Ramos (cell line): ENCODE data around the gene GMPPA.

Experiments used
- in situ Hi-C: fragments of 300-500 bp; cut with MboI; formaldehyde crosslinking; loops from one replicate; pipeline ENCODE4 v1.14.3; 2022; ENCODE audit warnings: low sequenced_read_pairs; ENCODE audit not compliant: unreplicated experiment

The GMPPA gene

DNA sequence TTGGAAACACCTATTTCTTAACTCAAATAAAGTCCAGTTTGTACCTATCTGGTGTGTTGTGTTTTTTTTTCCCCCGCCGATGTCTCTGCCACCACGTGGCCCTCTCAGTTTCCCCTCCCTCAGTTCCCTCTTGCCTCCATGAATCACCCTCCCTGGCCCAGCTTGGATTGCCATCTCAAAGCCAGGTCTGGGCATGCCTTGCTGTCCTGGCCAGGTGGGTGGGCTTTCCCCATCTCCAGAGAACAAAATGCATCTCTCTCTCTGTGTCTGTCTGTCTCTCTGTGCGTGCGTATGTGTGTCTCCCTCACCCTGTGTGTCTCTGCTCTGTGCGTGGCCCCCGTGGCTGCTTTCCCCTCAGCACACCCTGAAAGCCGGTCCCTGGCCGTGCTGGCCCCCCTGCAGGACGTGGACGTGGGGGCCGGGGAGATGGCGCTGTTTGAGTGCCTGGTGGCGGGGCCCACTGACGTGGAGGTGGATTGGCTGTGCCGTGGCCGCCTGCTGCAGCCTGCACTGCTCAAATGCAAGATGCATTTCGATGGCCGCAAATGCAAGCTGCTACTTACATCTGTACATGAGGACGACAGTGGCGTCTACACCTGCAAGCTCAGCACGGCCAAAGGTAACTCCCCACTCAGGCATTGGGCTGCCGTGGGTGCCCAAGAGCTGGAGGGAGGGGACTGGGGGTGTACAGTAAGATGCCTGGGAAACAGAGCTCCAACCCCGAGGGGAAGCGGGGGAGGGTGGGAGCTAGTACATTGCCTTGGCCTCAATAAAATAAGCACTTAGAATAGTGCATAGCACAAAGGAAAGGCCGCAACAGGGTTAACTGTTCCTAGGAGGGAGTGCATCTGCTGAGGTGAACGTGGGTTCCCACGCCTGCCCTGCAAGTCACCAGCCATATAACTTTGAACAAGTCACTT lies 31.6 kb upstream of the GMPPA start:
- in situ Hi-C loops, result no loop called here

DNA sequence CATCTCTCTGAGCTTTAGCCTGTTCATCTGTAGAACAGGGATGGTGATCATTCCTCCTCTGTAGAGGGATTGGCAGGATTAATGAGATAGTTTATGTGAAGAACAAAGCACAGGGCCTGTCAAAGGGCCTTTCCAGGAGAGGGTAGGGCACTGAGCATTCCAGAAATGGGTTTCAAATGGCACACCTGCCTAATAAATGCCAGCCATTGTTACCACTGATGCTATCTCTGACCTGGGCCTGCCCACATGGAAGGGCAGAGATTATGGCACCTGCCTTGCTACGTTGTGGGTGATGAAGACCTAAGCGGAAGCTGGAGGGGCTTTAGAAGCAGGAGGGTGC lies 31.0 kb upstream of the GMPPA start:
- in situ Hi-C loops, result no loop called here

DNA sequence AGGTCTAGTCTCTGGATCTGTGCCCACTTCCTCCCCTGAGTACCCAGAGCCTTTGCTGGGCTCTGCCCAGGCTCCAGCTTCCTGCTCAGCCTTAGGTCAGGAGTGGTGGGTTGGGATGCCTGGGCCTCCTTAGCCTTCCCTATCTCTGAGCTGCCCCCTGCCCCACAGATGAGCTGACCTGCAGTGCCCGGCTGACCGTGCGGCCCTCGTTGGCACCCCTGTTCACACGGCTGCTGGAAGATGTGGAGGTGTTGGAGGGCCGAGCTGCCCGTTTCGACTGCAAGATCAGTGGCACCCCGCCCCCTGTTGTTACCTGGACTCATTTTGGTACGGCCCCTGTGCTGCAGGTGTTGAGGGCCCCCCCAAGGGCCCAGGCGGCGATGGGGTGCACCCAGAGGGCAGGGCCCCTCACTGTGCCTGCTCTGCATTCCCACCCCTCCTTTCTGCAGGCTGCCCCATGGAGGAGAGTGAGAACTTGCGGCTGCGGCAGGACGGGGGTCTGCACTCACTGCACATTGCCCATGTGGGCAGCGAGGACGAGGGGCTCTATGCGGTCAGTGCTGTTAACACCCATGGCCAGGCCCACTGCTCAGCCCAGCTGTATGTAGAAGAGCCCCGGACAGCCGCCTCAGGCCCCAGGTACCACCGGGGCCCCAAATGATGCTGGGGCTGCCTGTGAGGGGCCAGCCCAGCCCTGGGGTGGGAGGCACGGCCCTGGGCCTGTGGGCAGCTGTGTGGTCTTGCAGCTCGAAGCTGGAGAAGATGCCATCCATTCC lies 30.1 kb upstream of the GMPPA start:
- in situ Hi-C loops, result no loop called here

DNA sequence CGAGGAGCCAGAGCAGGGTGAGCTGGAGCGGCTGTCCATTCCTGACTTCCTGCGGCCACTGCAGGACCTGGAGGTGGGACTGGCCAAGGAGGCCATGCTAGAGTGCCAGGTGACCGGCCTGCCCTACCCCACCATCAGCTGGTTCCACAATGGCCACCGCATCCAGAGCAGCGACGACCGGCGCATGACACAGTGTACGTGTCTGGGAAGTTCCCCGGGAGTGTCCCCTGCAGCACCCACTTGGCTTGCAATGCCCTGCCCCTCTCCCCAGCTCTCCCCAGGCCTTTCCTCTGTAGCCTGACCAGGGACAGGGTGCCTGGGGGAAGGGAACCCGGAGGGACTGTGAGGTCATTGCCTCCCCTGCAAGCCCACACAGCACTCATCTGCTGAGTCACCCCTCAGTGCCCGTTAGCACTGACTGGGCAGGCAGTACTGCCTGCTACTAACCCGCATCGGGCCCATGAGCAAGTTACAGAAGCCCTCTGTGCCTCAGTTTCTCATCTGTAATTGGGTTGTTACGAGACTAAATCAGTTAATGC lies 29.4 kb upstream of the GMPPA start:
- in situ Hi-C loops, result no loop called here

DNA sequence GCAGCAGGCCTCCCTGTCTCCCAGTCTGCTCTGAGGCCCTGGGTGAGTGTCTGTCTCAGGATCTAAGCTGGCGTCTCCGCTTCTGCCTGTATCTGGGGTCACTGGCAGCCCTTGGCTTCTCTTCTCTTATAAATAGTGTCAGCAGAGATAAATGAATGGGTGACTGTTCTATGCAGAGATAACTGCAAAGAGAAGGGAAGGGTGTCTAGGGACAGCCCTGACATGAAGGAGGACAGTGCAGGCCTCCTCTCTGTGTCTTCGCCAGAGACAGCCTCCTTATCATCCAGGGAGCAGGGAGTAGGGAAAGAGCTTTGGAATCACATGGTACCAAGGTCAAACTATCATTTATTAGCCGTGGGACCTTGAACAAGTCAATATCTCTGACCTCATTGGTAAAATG lies 28.3 kb upstream of the GMPPA start:
- in situ Hi-C loops, result no loop called here

DNA sequence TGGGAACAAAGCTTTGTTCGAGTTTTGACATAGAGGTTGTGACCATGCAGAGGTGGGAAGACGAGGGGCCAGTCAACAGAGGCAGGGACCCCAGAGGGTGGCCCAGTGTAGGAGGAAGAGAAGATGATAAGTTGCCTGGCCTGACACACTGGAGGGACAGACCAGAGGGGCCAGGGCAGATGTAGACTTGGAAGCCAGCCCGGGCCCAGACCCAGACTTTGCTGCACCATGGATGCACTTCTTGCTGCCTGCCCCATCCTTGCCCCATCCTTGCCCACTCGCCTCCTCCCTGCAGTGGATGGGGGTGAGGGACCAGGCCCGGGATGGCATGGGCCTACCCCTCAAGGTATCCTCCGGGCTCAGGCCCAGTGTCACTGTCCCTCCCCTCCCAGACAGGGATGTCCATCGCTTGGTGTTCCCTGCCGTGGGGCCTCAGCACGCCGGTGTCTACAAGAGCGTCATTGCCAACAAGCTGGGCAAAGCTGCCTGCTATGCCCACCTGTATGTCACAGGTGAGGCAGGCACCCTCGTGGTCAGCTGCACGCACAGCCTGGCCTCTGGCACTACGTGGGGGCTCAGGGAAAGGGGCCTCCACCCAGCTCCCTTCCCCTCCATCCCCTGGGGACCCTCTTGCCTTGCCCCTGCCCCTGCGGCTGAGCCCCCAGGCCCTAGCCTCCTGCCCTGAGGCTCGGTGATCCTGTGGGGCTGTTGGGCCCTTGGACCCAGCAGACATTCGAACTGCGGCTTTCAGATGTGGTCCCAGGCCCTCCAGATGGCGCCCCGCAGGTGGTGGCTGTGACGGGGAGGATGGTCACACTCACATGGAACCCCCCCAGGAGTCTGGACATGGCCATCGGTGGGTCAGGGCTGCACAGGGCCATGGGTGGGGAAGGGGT lies 27.0 kb upstream of the GMPPA start:
- in situ Hi-C loops, result no loop called here

DNA sequence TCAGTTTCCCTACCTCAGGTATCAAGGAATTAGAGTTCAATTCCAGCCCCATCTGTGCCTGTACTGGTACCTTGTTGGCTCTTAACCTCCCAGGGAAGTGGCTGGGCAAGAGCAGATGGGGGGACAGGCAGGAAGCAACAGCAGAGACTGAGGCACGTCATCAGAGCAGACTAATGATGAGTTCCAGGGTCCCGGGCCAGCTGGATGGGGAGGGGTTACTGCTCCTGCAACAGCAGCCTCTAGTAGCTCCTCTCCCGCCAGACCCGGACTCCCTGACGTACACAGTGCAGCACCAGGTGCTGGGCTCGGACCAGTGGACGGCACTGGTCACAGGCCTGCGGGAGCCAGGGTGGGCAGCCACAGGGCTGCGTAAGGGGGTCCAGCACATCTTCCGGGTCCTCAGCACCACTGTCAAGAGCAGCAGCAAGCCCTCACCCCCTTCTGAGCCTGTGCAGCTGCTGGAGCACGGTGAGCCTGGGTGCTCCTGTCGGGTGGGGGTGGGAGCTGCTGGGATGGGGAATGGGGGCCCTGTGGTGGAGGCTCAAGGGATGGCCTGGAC lies 26.0 kb upstream of the GMPPA start:
- in situ Hi-C loops, result no loop called here

DNA sequence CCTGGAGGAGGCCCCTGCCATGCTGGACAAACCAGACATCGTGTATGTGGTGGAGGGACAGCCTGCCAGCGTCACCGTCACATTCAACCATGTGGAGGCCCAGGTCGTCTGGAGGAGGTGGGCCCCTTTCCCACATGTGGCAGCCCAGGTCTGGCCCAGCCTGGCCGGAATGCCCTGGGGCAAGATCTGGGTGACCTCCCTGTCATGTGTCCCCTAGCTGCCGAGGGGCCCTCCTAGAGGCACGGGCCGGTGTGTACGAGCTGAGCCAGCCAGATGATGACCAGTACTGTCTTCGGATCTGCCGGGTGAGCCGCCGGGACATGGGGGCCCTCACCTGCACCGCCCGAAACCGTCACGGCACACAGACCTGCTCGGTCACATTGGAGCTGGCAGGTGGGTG lies 25.2 kb upstream of the GMPPA start:
- in situ Hi-C loops, result no loop called here

DNA sequence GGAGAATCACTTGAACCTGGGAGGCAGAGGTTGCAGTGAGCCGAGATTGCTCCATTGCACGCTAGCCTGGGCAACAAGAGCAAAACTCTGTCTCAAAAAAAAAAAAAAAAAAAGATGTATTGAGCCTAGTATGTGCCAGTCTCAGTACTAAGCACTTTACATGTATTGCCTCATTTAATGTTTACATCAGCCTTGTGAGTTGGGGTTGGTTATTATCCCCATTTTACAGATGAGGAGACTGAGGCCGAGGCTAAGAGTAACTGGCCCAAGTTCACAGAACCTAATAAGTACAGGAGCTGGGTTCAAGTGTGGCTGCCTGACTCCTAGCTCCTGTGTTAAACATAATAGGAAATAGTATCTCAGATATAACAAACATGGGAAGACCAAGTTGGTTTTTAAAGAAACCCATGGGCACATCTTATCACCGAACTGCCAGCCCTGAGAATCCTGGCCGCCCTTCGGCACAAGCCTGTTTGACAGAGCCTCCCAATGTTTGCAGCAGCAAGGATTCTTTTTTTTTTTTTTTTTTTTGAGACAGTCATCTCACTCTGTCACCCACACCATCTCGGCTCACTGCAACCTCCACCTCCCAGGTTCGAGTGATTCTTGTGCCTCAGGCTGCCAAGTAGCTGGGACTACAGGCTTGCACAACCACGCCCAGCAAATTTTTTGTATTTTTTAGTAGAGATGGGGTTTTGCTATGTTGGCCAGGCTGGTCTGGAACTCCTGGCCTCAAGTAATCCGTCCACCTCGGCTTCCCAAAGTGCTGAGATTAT lies 24.2 kb upstream of the GMPPA start:
- in situ Hi-C loops, result no loop called here

DNA sequence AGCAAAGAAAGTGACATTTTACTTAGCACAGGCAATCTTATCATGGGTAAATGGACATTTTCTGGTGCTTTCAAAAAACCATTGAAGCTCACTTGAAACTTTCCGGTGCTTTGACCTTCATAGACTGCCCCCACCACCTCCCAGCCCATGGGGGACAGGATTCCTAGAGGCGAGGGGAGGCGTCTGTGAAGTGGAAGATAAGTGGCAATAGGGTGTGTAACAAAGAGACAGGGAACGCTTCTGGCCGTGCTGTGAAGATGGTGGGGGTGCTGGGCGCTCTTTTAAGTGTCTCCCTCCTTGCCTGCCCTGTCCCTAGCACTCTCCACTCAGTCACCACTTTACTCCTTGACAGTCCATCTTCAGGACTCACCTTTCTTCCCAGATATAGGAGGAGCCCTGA lies 23.4 kb upstream of the GMPPA start:
- in situ Hi-C loops, result no loop called here

DNA sequence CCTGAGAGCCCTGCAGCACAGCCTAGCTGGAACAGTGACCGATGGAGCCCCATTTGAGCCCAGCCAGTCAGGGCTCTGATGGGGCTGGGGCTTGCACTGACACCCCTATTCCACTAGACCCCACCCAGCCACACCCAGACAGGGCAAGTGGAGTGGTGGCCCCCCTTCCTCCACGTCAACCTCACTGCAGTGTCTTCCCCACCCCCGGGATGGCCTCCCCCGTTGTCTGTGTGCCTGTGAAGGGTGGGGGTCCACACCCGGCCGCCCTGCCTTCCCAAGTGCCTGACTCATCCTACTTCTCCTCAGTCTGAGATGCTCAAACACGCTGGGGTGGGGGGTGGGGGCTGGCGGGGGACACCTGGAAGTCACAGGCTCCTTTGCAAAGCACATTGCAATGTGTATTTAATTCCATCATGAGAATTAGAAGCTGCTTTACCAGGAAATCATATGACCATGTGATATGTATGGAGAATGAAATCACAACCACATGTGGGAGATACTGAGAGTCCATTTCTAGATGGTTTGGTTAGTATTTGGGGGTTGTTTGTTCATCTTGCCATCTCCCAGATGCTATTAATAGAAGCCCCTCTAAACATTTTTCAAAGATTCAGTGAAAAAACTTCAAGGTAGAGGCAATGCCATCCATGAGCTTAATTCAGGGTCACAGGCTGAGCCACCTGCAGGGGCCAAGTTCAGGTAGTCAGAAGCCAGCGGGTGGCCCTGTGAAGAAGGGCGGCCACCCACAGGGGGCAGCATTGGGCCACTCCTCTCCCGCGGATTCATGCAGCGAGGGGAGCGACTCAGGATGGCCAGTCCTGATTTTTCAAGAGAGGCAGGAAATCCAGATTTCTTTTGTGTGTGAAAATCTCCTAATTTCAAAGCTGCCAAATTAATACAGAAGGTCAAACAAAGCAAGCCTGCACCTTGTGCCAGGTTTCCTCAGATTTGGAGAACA lies 22.7 kb upstream of the GMPPA start:
- in situ Hi-C loops, result no loop called here

DNA sequence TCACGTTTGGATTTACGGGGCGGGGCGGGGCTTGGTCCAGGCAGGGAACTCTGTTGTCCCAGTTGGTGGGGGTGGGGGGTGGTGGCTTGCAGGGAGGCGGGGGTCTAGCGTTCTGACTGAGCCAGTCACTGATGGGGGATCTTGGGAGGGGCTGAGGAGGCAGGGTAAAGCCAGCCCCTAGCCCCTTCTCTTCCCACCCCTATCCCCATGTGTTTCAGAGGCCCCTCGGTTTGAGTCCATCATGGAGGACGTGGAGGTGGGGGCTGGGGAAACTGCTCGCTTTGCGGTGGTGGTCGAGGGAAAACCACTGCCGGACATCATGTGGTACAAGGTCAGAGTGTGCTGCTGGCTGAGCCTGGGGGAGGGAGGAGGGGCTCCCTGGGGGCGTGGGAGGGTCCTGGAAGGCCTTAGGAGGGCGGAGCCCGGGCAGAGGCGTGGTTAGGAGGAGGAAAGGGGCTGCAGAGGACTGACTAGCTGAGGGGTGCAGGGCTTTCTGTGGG lies 22.0 kb upstream of the GMPPA start:
- in situ Hi-C loops, result no loop called here

DNA sequence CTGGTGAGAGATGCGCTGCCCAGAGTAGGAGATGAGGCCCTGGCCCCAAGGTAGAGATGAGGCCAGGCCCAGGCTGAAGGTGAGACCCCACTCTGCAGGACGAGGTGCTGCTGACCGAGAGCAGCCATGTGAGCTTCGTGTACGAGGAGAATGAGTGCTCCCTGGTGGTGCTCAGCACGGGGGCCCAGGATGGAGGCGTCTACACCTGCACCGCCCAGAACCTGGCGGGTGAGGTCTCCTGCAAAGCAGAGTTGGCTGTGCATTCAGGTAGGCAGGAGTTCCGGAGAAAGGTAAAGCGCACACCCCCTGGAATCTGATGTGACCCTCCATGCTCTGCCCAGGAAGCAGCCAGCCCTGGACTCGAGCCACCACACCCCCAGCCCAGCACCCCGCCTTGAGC lies 21.5 kb upstream of the GMPPA start:
- in situ Hi-C loops, result no loop called here

DNA sequence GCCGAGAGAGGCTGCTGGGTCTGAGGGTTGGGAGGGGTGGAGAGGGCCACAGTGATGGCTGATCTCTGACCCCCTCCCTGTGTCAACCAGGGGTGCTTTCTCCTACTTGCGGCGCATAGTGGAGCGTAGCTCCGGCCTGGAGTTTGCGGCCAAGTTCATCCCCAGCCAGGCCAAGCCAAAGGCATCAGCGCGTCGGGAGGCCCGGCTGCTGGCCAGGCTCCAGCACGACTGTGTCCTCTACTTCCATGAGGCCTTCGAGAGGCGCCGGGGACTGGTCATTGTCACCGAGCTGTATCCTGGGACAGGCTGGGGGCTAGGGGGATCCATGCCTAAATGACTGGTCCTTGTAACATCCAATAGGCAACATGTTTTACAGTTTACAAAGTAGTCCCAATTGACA lies 20.9 kb upstream of the GMPPA start:
- in situ Hi-C loops, result no loop called here

DNA sequence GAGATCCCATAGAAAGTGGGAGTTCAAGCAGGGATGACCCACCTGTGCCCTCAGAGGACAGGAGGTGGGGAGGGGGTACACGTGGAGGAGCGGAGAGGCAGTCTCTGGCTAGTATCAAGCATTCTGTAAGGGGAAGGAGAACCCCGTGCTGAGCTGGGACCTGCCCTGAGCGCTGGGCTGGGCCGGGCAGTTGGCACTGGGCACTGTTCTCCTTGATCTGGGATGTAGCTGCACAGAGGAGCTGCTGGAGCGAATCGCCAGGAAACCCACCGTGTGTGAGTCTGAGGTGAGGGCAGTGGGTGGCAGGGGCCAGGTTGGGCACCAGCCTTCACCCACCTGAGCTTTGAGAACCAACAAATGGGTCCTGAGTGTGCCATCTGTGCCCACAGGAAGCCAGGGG lies 19.8 kb upstream of the GMPPA start:
- in situ Hi-C loops, result no loop called here

DNA sequence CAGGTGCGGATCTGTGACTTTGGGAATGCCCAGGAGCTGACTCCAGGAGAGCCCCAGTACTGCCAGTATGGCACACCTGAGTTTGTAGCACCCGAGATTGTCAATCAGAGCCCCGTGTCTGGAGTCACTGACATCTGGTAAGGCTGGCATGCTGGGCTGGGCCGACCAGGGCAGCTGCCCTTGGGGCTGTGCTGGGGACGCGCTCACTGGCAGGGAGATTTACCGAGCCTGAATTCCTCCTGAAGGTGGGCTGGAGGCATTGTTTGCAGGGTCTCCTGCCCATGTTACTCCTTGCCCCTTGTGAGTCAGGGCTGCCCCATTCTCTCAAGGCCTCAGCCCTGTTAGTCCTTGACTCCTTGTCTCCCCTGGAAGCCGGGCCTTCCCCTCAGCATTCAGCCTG lies 18.7 kb upstream of the GMPPA start:
- in situ Hi-C loops, result no loop called here

DNA sequence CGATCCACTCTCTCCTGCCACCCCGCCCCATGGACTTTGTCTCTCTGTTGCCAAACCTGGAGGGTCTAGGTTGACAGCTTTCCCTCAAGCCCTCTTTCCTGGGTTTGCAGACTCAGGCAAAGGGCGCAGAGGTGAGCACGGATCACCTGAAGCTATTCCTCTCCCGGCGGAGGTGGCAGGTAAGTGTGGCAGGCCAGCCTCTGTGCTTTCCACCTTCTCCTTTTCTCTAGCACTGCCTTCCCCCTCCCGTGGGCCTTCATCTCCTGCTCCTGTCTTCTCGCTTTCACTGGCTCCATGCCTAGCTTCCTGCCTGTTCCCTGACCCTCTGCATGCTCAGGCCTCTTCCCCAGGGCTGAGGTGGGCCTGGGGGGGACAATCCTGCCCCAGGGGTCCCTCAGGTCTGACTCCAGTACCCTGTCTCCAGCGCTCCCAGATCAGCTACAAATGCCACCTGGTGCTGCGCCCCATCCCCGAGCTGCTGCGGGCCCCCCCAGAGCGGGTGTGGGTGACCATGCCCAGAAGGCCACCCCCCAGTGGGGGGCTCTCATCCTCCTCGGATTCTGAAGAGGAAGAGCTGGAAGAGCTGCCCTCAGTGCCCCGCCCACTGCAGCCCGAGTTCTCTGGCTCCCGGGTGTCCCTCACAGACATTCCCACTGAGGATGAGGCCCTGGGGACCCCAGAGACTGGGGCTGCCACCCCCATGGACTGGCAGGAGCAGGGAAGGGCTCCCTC lies 15.9 kb upstream of the GMPPA start:
- in situ Hi-C loops, result no loop called here
